ENCODE data around the gene KMT2D.
A peak's percentile ranks its signal among the peaks of the same experiment; 100 is the strongest.

KMT2D gene

GRCh38 chr12:49019443-49020324 lies 40.9 kb downstream of the KMT2D start:
- DNase-seq (ENCODE audit: low read depth in 2 of 3, low spot score in 1 of 3): peak in 1 of 3 donors; percentile 24

- DNase-seq (ENCODE audit: low read depth in 2 of 3, low spot score in 1 of 3): no peak
Observed at GRCh38 chr12:49019120-49019430, 41.5 kb downstream of the KMT2D start.

GRCh38 chr12:49018261-49019119 lies 42.1 kb downstream of the KMT2D start, which contains the start of gene PRKAG1:
TSS of gene PRKAG1 (minus strand) at chr12:49018776. CDS start at chr12:49018740, 36 bp downstream.
- DNase-seq (ENCODE audit: low read depth in 2 of 3, low spot score in 1 of 3): peak; percentile 88 to 90 (median 89)

- peak; percentile 35 to 40 (median 35) for DNase-seq (ENCODE audit: low read depth in 2 of 3, low spot score in 1 of 3)
Observed at GRCh38 chr12:49017891-49018260, 42.7 kb downstream of the KMT2D start.

- no peak for DNase-seq (ENCODE audit: low read depth in 2 of 3, low spot score in 1 of 3)
Observed at GRCh38 chr12:49015196-49015595, 45.4 kb downstream of the KMT2D start.

- DNase-seq (ENCODE audit: low read depth in 2 of 3, low spot score in 1 of 3): no peak
Observed at GRCh38 chr12:49014547-49014946, 46.0 kb downstream of the KMT2D start.

GRCh38 chr12:49013428-49013827 lies 47.2 kb downstream of the KMT2D start:
- no peak for DNase-seq (ENCODE audit: low read depth in 2 of 3, low spot score in 1 of 3)

GRCh38 chr12:49012739-49013138 lies 47.9 kb downstream of the KMT2D start:
- no peak for DNase-seq (ENCODE audit: low read depth in 2 of 3, low spot score in 1 of 3)

Data from stimulated activated CD4-positive, alpha-beta T cell treated with anti-CD3 and anti-CD28 coated beads, Interleukin-12 subunit alpha, Interleukin-12 subunit beta, amount 100 ng/mL, for 48 hours (primary cell).